PC-9 (cell line): ENCODE results near the gene VAV2. TPM values are rescaled to one million over a fixed set of nuclear protein-coding genes. Genes with fewer than 3 reads are reported as not detected.
A peak's percentile ranks its signal among the peaks of the same experiment; 100 is the strongest.

ENCODE experiments used
- BruUV-seq: library from RNA; stranded (reverse); fragments of 400-500 nt; replicated peaks from 2 replicates; lab custom pipeline; 2021; lab: Mats Ljungman, UMichigan
- CTCF ChIA-PET: fragments of 300-600 bp; sonication (Branson Sonifier 250); formaldehyde crosslinking; loops from one replicate; lab custom pipeline; 2022; ENCODE audit warnings: antibody characterized with exemption; lab: Charles Lee
- POLR2A ChIA-PET: fragments of 300-600 bp; sonication (Branson Sonifier 250); formaldehyde crosslinking; loops from one replicate; lab custom pipeline; 2022; ENCODE audit warnings: antibody characterized with exemption; ENCODE audit not compliant: unreplicated experiment; lab: Charles Lee
- DNase-seq, 2 experiments: peaks; one replicate each; pipeline versions ENCODE4 v3.0.0 to v3.0.0-alpha.2; 2015 to 2022; ENCODE audit warnings: mixed read lengths in 1 of 2
- H2AFZ ChIP-seq: fragments of 200-600 bp; sonication (generic); 2 replicates; pipeline ENCODE4 v1.8.1; 2017; ENCODE audit warnings: antibody characterized with exemption
- H3F3A ChIP-seq: fragments of 200-600 bp; sonication (generic); 2 replicates; pipeline ENCODE4 v1.8.1; 2017; ENCODE audit warnings: antibody characterized with exemption, mild to moderate bottlenecking, low read depth; ENCODE audit not compliant: insufficient read depth
- H3K27ac ChIP-seq: fragments of 200-600 bp; sonication (generic); 2 replicates; pipeline ENCODE4 v1.6.1; 2016; ENCODE audit warnings: mixed run types
- H3K27me3 ChIP-seq: fragments of 200-600 bp; sonication (generic); 2 replicates; pipeline ENCODE4 v1.6.1; 2016; ENCODE audit warnings: low read depth, mixed run types; ENCODE audit not compliant: insufficient read depth
- H3K36me3 ChIP-seq: fragments of 200-600 bp; sonication (generic); 2 replicates; pipeline ENCODE4 v1.6.1; 2016; ENCODE audit warnings: low read depth, mixed run types
- H3K4me1 ChIP-seq: fragments of 200-600 bp; sonication (generic); replicated peaks from 2 replicates; pipeline ENCODE4 v1.6.1; 2016; ENCODE audit warnings: mixed run types; ENCODE audit not compliant: insufficient read depth
- H3K4me2 ChIP-seq: fragments of 200-600 bp; sonication (generic); 2 replicates; pipeline ENCODE4 v1.6.1; 2017; ENCODE audit warnings: mixed run types
- H3K4me3 ChIP-seq: fragments of 200-600 bp; sonication (generic); 2 replicates; pipeline ENCODE4 v1.6.1; 2016; ENCODE audit warnings: mixed run types
- H3K79me2 ChIP-seq: fragments of 200-600 bp; sonication (generic); 2 replicates; pipeline ENCODE4 v1.6.1; 2017; ENCODE audit warnings: low read depth, mixed run types
- H3K9me2 ChIP-seq: fragments of 200-600 bp; sonication (generic); 2 replicates; pipeline ENCODE4 v1.8.1; 2017; ENCODE audit warnings: mild to moderate bottlenecking; ENCODE audit not compliant: insufficient read depth
- H3K9me3 ChIP-seq: fragments of 200-600 bp; sonication (generic); 2 replicates; pipeline ENCODE4 v1.8.1; 2016; ENCODE audit warnings: low read depth; ENCODE audit not compliant: insufficient read depth
- H4K20me1 ChIP-seq: fragments of 200-600 bp; sonication (generic); 2 replicates; pipeline ENCODE4 v1.8.1; 2017; ENCODE audit not compliant: insufficient read depth
- CTCF ChIP-seq: fragments of 200-600 bp; sonication (generic); conservative IDR thresholded peaks from 2 replicates; pipeline ENCODE4 v1.6.1; 2017; ENCODE audit warnings: mixed run types, antibody characterized with exemption, mild to moderate bottlenecking, moderate library complexity
- EZH2 ChIP-seq: fragments of 200-600 bp; sonication (generic); IDR thresholded peaks from 2 replicates; pipeline ENCODE4 v1.8.0; 2017; ENCODE audit warnings: antibody characterized with exemption, low read depth
- intact Hi-C: fragments of 100-400 bp; cut with micrococcal nuclease; formaldehyde crosslinking; loops from one replicate; pipeline ENCODE4 v1.10.0; 2022; ENCODE audit not compliant: unreplicated experiment
- total RNA-seq: library from RNA; stranded (reverse); gene quantifications from 2 replicates; pipeline ENCODE4 v1.2.3, GENCODE V29; 2021

Gene VAV2
- total RNA-seq, 1 experiment from 2014 or later = 36.5 TPM

- H3K9me3 ChIP-seq = no peaks in the 10 kb centered on the region
- peaks cover 44% of the 10 kb centered on the region for H3K79me2 ChIP-seq
- no peaks in the 10 kb centered on the region for H3K27me3 ChIP-seq
- intact Hi-C loops = loop anchor here (1.0 kb wide), 1 partner anchor 8 kb away; no protein-coding TSS in a partner anchor
- peak; percentile 49 to 52 for DNase-seq
- ChIA-PET POLR2A (interaction anchor here (0.6 to 0.9 kb wide), 4 partner anchors 36 to 395 kb away, joined by 3 read pairs; partner anchors contain the start of gene BRD3OS), CTCF (interaction anchor here (0.5 to 1.3 kb wide), 4 partner anchors 75 to 528 kb away, joined by 3 read pairs; no protein-coding TSS in a partner anchor)
- H3F3A ChIP-seq = peaks cover 29% of the 10 kb centered on the region
- peak overlapping the region; percentile 90 for H3K4me2 ChIP-seq
- no peaks in the 10 kb centered on the region for H3K36me3 ChIP-seq
- no peaks in the 10 kb centered on the region for H4K20me1 ChIP-seq
- no peak for TF ChIP-seq EZH2
- H3K9me2 ChIP-seq = no peaks in the 10 kb centered on the region
- H2AFZ ChIP-seq = no peak overlapping the region
- H3K4me1 ChIP-seq = peaks cover 58% of the 10 kb centered on the region
- peak overlapping the region; percentile 98 for H3K27ac ChIP-seq
- H3K4me3 ChIP-seq = peak overlapping the region; percentile 50; the same call in 1 of the 2 replicates
- TSS peak; percentile 90 for BruUV-seq
These were observed 118.6 kb downstream of the VAV2 start for GRCh38 chr9:133873461-133873891.

GRCh38 chr9:133873009-133873408 is 119.1 kb downstream of the VAV2 start:
- CTCF ChIA-PET = interaction anchor here (0.6 to 0.7 kb wide), 2 partner anchors 94 to 528 kb away, joined by 3 read pairs; no protein-coding TSS in a partner anchor

GRCh38 chr9:133870598-133871595 is 121.2 kb downstream of the VAV2 start:
- H4K20me1 ChIP-seq = no peaks in the 10 kb centered on the region
- no peak overlapping the region for H2AFZ ChIP-seq
- H3K36me3 ChIP-seq = no peaks in the 10 kb centered on the region
- H3K27ac ChIP-seq = no peak overlapping the region
- no peaks in the 10 kb centered on the region for H3K9me2 ChIP-seq
- no peaks in the 10 kb centered on the region for H3K9me3 ChIP-seq
- peaks cover 38% of the 10 kb centered on the region for H3K79me2 ChIP-seq
- peaks cover 31% of the 10 kb centered on the region for H3F3A ChIP-seq
- H3K27me3 ChIP-seq = no peaks in the 10 kb centered on the region
- no TSS peak for BruUV-seq
- TF ChIP-seq CTCF (no peak), EZH2 (no peak)
- intact Hi-C loops = no loop called here
- ChIA-PET POLR2A (no interaction called here), CTCF (no interaction called here)
- no peak overlapping the region for H3K4me2 ChIP-seq
- peaks cover 43% of the 10 kb centered on the region for H3K4me1 ChIP-seq
- H3K4me3 ChIP-seq = no peak overlapping the region
- no peak for DNase-seq

More at GRCh38 chr9:133873009-133873408, 119.1 kb downstream of the VAV2 start:
- Histone ChIP-seq H3K79me2 (peaks cover 44% of the 10 kb centered on the region), H3F3A (peaks cover 29% of the 10 kb centered on the region), H3K27me3 (no peaks in the 10 kb centered on the region), H3K4me1 (peaks cover 58% of the 10 kb centered on the region), H3K36me3 (no peaks in the 10 kb centered on the region), H2AFZ (no peak overlapping the region), H4K20me1 (no peaks in the 10 kb centered on the region), H3K9me3 (no peaks in the 10 kb centered on the region), H3K27ac (peak overlapping the region; percentile 98), H3K9me2 (no peaks in the 10 kb centered on the region), H3K4me2 (peak overlapping the region; percentile 90), H3K4me3 (peak overlapping the region; percentile 50; the same call in 1 of the 2 replicates)
- no TSS peak for BruUV-seq
- TF ChIP-seq EZH2 (no peak), CTCF (no peak)
- intact Hi-C loops = loop anchor here (1.0 kb wide), 1 partner anchor 8 kb away; no protein-coding TSS in a partner anchor
- no peak for DNase-seq
- POLR2A ChIA-PET = interaction anchor here (0.9 kb wide), 1 partner anchor 395 kb away, joined by 3 read pairs; no protein-coding TSS in a partner anchor
